ENCODE results near the gene PLA2G6. TPM values are rescaled to one million over a fixed set of nuclear protein-coding genes. Genes with fewer than 3 reads are reported as not detected.
A peak's percentile ranks its signal among the peaks of the same experiment; 100 is the strongest.

PLA2G6 gene
- total and polyA plus RNA-seq, 2 experiments from 2014 or later = 28.2 to 30.2 TPM

GRCh38 chr22:38081941-38082828 is 99.4 kb downstream of the PLA2G6 start:
- no peaks in the 10 kb centered on the region for H3K36me3 ChIP-seq (replicated peaks; ENCODE audit: insufficient read depth, low read depth)
- peaks cover 11% of the 10 kb centered on the region for H3K4me1 ChIP-seq (ENCODE audit: insufficient read depth)
- H3K27me3 ChIP-seq = peaks cover 14% of the 10 kb centered on the region
- TF ChIP-seq CTCF (IDR thresholded peaks at IDR 0.05; ENCODE audit: poor library complexity) = no peak
- no peak for TF ChIP-seq EZH2 (IDR thresholded peaks at IDR 0.05; ENCODE audit: borderline replicate concordance)
- TF ChIP-seq EZH2phosphoT487 (IDR thresholded peaks at IDR 0.05; ENCODE audit: low read depth, severe bottlenecking, unreplicated experiment) = no peak
- H3K27ac ChIP-seq = no peak overlapping the region
- H3K4me3 ChIP-seq = no peak overlapping the region
- H2AFZ ChIP-seq = no peak overlapping the region
- no peaks in the 10 kb centered on the region for H3K9me2 ChIP-seq (replicated peaks; ENCODE audit: insufficient read depth)
- no peak for DNase-seq (ENCODE audit: low spot score)
- H4K20me1 ChIP-seq (ENCODE audit: insufficient read depth, poor library complexity, severe bottlenecking) = no peaks in the 10 kb centered on the region
- WGBS (ENCODE audit: low lambda C conversion rate, missing lambda C conversion rate) = 81% methylated on average over 39 of the region's 52 CpGs
- H3K79me2 ChIP-seq = no peaks in the 10 kb centered on the region
- H3K9me3 ChIP-seq (ENCODE audit: low read depth) = no peaks in the 10 kb centered on the region
- H3K4me2 ChIP-seq = peak overlapping the region; percentile 86

- Histone ChIP-seq H3K27ac (no peak overlapping the region), H3K36me3 (replicated peaks; ENCODE audit: insufficient read depth, low read depth) (no peaks in the 10 kb centered on the region), H3K4me3 (no peak overlapping the region)
Measured at GRCh38 chr22:38081636-38081940, 100.0 kb downstream of the PLA2G6 start.

GRCh38 chr22:38080850-38081635 is 100.6 kb downstream of the PLA2G6 start:
- H3K9me3 ChIP-seq (ENCODE audit: low read depth) = no peaks in the 10 kb centered on the region

More at GRCh38 chr22:38081636-38081940, 100.0 kb downstream of the PLA2G6 start:
- Histone ChIP-seq H3K79me2 (no peaks in the 10 kb centered on the region), H3K4me2 (peak overlapping the region; percentile 86), H2AFZ (no peak overlapping the region), H4K20me1 (ENCODE audit: insufficient read depth, poor library complexity, severe bottlenecking) (no peaks in the 10 kb centered on the region), H3K4me1 (ENCODE audit: insufficient read depth) (peaks cover 11% of the 10 kb centered on the region), H3K9me3 (ENCODE audit: low read depth) (no peaks in the 10 kb centered on the region), H3K9me2 (replicated peaks; ENCODE audit: insufficient read depth) (no peaks in the 10 kb centered on the region), H3K27me3 (peaks cover 14% of the 10 kb centered on the region)
- no peak for DNase-seq (ENCODE audit: low spot score)
- TF ChIP-seq EZH2 (IDR thresholded peaks at IDR 0.05; ENCODE audit: borderline replicate concordance) = no peak
- no peak for TF ChIP-seq EZH2phosphoT487 (IDR thresholded peaks at IDR 0.05; ENCODE audit: low read depth, severe bottlenecking, unreplicated experiment)
- no peak for TF ChIP-seq CTCF (IDR thresholded peaks at IDR 0.05; ENCODE audit: poor library complexity)
- 70% methylated on average over 11 of the region's 17 CpGs for WGBS (ENCODE audit: low lambda C conversion rate, missing lambda C conversion rate)

More at GRCh38 chr22:38080850-38081635, 100.6 kb downstream of the PLA2G6 start:
- H3K4me2 ChIP-seq = peak overlapping the region; percentile 86
- WGBS (ENCODE audit: low lambda C conversion rate, missing lambda C conversion rate) = 17% methylated on average over 98 of the region's 110 CpGs
- DNase-seq (ENCODE audit: low spot score) = peak; percentile 72
- no peak overlapping the region for H3K27ac ChIP-seq
- no peak overlapping the region for H3K4me3 ChIP-seq
- H3K36me3 ChIP-seq (replicated peaks; ENCODE audit: insufficient read depth, low read depth) = no peaks in the 10 kb centered on the region
- peak overlapping the region; percentile 45 for H2AFZ ChIP-seq
- TF ChIP-seq EZH2phosphoT487 (IDR thresholded peaks at IDR 0.05; ENCODE audit: low read depth, severe bottlenecking, unreplicated experiment) = no peak
- peak; percentile 34 for TF ChIP-seq EZH2 (IDR thresholded peaks at IDR 0.05; ENCODE audit: borderline replicate concordance)
- no peak for TF ChIP-seq CTCF (IDR thresholded peaks at IDR 0.05; ENCODE audit: poor library complexity)
- H3K4me1 ChIP-seq (ENCODE audit: insufficient read depth) = peaks cover 11% of the 10 kb centered on the region
- no peaks in the 10 kb centered on the region for H3K9me2 ChIP-seq (replicated peaks; ENCODE audit: insufficient read depth)
- H3K27me3 ChIP-seq = peaks cover 14% of the 10 kb centered on the region
- H4K20me1 ChIP-seq (ENCODE audit: insufficient read depth, poor library complexity, severe bottlenecking) = no peaks in the 10 kb centered on the region
- H3K79me2 ChIP-seq = no peaks in the 10 kb centered on the region

Measured in hepatocyte (in vitro differentiated cells).